GM12872 (cell line): ENCODE data around the gene PNPT1.

Source experiments
- TF ChIP-seq, protein P1 (sequence below): IDR thresholded peaks from 3 replicates; pipeline ENCODE4 v1.5.1; 2011; ENCODE audit warnings: low read depth, mild to moderate bottlenecking, low read length, moderate library complexity; ENCODE audit not compliant: insufficient read depth

Gene PNPT1

DNA sequence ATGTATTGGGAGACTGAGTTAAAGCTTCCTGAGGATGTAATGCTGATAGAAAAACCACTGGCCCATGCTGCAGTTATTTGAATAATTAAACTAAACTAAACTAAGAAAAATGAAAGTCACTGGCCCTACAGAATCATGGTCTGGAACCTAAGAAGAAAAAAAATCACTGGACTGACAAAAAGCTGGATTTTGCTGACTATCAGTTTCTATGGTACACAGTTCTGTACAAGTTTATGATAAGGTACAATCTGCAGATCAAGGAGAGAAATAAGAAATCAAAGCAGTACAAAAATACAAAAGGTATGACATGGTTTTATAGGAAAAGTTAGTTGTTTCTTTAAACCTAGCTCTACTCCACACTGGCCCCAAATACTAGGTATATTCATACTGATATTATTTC, 91.8 kb downstream of the PNPT1 start:
- TF ChIP-seq, protein P1, sequence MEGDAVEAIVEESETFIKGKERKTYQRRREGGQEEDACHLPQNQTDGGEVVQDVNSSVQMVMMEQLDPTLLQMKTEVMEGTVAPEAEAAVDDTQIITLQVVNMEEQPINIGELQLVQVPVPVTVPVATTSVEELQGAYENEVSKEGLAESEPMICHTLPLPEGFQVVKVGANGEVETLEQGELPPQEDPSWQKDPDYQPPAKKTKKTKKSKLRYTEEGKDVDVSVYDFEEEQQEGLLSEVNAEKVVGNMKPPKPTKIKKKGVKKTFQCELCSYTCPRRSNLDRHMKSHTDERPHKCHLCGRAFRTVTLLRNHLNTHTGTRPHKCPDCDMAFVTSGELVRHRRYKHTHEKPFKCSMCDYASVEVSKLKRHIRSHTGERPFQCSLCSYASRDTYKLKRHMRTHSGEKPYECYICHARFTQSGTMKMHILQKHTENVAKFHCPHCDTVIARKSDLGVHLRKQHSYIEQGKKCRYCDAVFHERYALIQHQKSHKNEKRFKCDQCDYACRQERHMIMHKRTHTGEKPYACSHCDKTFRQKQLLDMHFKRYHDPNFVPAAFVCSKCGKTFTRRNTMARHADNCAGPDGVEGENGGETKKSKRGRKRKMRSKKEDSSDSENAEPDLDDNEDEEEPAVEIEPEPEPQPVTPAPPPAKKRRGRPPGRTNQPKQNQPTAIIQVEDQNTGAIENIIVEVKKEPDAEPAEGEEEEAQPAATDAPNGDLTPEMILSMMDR: no peak

DNA sequence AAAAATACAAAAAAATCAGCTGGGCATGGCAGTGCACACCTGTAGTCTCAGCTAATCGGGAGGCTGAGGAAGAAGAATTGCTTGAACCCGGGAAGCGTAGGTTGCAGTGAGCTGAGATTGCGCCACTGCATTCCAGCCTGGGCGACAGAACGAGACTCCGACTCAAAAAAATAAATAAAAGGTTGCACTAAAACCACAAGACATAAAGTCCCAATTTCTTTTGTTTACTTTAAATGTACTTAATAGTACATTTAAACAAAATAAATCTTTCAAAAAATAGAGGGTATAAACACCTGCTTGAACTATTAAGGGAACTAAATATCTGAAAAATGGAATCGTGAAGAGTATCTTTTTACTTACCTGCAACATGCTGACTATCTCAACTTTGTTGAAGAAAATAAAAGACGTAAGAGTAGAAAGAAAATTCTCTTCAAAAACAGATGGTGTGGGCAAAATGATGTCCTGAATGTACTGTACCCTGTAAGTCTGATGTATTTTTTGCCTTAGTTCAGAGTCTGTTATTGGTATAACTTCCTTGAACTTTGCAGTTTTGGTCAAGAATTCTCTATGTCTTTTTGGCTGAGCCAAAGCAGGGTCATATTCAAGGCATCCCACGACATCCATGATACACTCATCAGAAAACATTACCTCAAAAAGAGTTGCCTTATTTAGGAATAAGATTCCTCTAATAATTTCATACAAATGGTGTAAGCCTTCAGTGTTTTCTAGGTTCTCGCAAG, 95.4 kb downstream of the PNPT1 start:
- TF ChIP-seq, protein P1: no peak

DNA sequence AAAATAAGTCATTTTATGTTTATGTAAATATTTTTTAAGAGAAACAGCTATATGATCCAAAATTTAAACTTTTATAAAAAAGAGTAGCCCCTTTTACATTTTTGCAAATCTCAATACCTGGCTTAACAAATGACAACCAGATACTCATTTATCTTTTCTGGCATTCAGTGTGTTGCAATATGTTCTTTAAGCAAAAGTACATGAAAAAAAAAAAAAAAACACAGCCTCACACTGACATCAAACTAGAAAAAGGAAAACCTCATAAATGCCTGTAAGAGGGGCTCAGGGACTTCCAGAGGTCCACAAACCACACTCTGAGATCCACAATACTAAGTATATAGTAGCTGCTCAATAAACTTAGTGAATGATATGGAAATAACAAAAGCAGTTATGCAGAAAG, 98.1 kb downstream of the PNPT1 start:
- TF ChIP-seq, protein P1: no peak

DNA sequence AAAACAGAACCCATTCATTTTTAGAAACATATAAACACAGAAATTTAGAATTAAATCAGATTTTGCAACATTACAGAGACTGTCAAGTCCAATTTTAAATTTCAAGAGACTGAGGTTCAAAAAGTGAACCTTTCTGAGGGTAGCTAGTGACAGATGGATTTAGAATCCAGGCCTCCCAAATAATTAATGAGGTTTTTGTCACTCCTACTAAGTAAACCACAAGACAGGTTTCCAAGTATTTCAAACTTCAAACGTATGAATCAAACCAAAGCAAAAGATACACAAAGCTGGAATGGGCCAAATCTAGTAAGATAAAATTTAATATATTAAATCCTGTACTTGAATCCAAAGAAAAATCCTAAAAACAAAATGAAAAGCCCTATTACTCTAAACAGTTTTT, 101.5 kb downstream of the PNPT1 start:
- TF ChIP-seq, protein P1: no peak

DNA sequence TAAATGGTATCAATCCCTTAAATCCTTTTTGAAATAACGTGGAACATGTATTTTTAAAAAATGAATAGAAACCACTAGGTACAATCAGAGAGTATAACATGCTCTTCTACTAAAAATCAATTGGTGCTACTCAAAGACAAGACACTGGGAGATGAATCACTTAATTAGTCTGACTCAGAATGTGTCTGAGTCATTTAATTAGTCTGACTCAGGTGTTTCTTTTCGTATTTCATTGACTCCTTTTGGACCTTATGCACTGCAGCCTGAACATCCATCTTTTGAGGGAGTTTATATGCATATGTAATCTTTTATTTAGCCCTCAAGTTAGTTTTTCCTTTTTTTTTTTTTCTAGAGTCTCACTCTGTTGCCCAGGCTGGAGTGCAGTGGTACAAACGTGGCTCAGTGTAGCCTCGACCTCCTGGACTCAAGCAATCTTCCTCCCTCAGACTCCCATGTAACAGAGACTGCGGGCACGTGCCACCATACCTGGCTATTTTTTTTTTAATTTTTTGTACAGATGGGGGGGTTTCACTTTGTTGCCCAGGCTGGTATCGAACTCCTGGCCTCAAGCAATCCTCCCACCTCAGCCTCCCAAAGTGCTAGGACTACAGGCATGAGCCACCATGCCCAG, 102.7 kb downstream of the PNPT1 start:
- TF ChIP-seq, protein P1: no peak

DNA sequence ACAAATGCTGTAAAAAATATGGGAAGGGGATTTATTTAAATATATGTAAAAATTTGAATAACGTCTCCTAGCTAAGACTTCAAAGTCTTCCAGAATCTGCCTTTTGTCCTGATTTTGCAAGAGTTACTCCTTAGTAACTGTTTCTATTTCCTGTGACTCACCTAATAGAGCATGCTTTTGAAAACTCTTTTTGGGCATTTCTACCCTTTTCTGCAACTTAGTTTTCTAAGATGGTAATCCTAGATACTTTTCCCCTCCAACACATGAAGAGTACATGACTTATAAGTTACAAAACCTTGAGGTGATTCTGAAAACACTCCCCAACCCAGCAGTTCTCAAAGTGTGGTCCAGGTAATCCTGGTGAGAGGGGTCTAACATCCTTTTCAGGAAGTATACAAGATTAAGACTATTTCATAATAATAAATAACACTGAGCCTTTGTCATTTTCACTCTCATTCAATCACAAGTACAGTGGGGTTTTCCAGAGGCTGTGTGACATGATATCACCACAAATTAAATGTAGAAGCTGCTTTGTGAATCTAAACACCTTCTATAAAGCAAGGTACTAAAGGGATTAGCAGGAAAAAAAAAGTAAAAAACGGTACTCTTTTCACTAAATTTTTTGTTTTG, 108.1 kb downstream of the PNPT1 start:
- TF ChIP-seq, protein P1: no peak
